Right renal pelvis (tissue), 4 donors: Measurements from ENCODE around the gene TTBK2. TPM values are rescaled to one million over a fixed set of nuclear protein-coding genes. Genes with fewer than 3 reads are reported as not detected.
"Not testable (repeated sequence)": the region's sequence is repeated elsewhere in the genome, so short reads cannot be mapped to it uniquely, and the experiment has no call there.

ENCODE experiments used
- DNase-seq, 4 donors: peaks; one replicate each; pipeline ENCODE4 v3.0.0-alpha.2; 2013; ENCODE audit warnings: low read depth in 4 of 4, low spot score in 3 of 4, missing footprints in 1 of 4
- polyA plus RNA-seq, 4 donors: library from polyadenylated mRNA; unstranded; fragments of 120-200 nt; gene quantifications; one replicate each; pipeline ENCODE4 v1.2.1, GENCODE V29; 2013; ENCODE audit not compliant: insufficient read length in 4 of 4

The TTBK2 gene
- polyA plus RNA-seq, 4 donors = 8.8 to 11.7 (median 10.8) TPM

GRCh38 chr15:42911058-42911592, 9.5 kb downstream of the TTBK2 start:
- DNase-seq = no peak

GRCh38 chr15:42908538-42908937, 12.0 kb downstream of the TTBK2 start:
- no peak for DNase-seq

- no peak for DNase-seq
These were observed 16.9 kb downstream of the TTBK2 start for GRCh38 chr15:42903388-42904324.

GRCh38 chr15:42893911-42894310, 26.7 kb downstream of the TTBK2 start:
- not testable (repeated sequence) for DNase-seq

- no peak for DNase-seq
These were observed 29.0 kb downstream of the TTBK2 start for GRCh38 chr15:42891569-42891968.

GRCh38 chr15:42890161-42890913, 30.2 kb downstream of the TTBK2 start:
- DNase-seq = no peak

GRCh38 chr15:42887384-42887783, 33.2 kb downstream of the TTBK2 start:
- not testable (repeated sequence) for DNase-seq

GRCh38 chr15:42880121-42880520, 40.5 kb downstream of the TTBK2 start:
- no peak for DNase-seq

GRCh38 chr15:42879443-42879842, 41.1 kb downstream of the TTBK2 start:
- DNase-seq = no peak

GRCh38 chr15:42876224-42876623, 44.4 kb downstream of the TTBK2 start:
- no peak for DNase-seq

GRCh38 chr15:42868683-42869082, 51.9 kb downstream of the TTBK2 start:
- DNase-seq = no peak

- no peak for DNase-seq
These were observed 56.9 kb downstream of the TTBK2 start for GRCh38 chr15:42863572-42864239.

- no peak for DNase-seq
These were observed 61.4 kb downstream of the TTBK2 start for GRCh38 chr15:42858999-42859789.

GRCh38 chr15:42858540-42858939, 62.0 kb downstream of the TTBK2 start:
- no peak for DNase-seq

- DNase-seq = no peak
These were observed 66.0 kb downstream of the TTBK2 start for GRCh38 chr15:42854576-42854975.

- no peak for DNase-seq
These were observed 70.7 kb downstream of the TTBK2 start for GRCh38 chr15:42849836-42850235.

- DNase-seq = no peak
These were observed 71.7 kb downstream of the TTBK2 start for GRCh38 chr15:42848846-42849245.

GRCh38 chr15:42846647-42847046, 73.9 kb downstream of the TTBK2 start:
- DNase-seq = no peak

- DNase-seq = no peak
These were observed 75.0 kb downstream of the TTBK2 start for GRCh38 chr15:42845581-42845980.

- no peak for DNase-seq
These were observed 76.9 kb downstream of the TTBK2 start for GRCh38 chr15:42843699-42844098.
